ENCODE measurements around the gene ZBTB42. TPM values are rescaled to one million over a fixed set of nuclear protein-coding genes. Genes with fewer than 3 reads are reported as not detected.

The ZBTB42 gene
- total RNA-seq, 1 donor from 2014 or later = 4.9 TPM

DNA sequence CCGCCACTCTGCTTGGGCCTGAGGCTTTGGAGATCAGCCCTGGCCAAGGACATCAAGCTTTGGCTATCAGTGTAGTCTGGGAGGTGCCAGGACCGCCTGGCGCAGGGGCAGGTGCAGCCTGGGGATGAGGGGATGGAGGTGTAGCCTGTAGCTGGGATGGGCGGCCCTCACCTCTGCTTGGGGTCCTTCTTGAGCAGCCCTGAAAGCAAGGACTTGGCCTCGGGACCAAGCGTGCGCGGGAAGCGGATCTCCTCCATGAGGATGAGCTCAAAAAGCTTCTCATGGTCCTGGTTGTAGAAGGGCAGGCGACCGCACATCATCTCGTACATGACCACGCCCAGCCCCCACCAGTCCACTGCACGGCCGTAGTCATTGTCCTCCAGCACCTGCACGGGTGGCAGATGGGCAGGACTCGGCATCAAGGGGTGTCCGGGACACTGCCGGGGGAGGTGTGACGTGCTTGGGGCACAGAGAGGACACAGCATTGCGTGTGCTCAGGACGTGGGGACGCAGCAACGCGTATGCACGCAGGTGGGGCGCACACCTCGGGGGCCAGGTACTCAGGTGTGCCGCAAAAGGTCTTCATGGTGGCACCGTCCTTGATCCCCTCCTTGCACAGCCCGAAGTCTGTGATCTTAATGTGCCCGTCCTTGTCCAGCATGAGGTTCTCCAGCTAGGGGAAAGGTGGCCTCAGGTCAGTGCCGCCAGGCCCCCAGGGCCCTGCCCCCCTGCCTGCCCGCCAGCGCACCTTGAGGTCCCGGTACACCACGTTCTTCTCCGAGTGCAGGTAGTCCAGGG lies 28.0 kb upstream of the ZBTB42 start:
- Mint-ChIP-seq H3K36me3 (ENCODE audit: low read depth) (peaks cover 49% of the 10 kb centered on the region), H3K9me3 (no peaks in the 10 kb centered on the region), H3K4me3 (no peak overlapping the region), H3K27me3 (no peaks in the 10 kb centered on the region), H3K4me1 (peaks cover 3% of the 10 kb centered on the region), H3K27ac (no peak overlapping the region)
- DNase-seq = no peak
- intact Hi-C loops (cut with micrococcal nuclease) = no loop called here

DNA sequence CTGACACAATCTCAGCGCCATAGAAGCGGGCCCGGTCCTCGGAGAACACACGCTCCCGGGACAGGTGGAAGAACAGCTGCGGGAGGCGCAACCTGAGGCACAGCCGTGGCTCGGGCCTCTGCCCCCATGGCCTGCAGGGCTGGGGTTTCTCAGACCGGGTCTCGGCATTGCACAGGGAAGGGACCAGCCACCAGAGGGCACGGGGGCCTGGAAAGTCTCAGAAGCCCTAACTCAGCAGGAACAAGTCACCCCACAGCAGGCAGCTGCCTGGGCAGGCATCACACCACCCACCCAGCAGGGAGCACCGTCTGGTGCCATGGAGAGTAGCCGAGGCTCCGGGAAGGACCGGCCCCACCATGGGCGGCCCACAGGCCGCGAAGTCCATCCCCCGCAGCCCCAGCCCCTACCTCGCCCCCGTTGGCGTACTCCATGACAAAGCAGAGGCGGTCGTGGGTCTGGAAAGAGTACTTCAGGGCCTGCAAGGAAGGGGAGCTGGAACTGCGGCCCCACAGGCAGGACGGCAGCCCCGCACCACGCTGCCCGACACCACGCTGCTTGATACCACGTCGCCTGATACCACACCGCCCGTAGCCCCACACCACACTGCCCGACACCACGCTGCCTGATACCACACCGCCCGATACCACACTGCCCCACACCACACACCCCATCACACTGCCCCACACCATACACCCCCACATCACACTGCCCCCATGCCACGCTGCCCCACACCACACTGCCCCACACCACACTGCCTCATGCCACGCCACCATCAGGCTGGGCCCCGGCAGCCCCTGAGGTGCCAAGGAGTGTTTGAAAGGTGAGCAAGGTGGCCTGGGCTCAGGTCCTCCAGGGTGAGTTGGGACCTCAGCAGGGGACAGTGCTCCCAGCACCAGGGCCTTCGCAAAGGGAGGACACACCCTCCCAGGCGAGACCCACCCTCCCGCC lies 27.1 kb upstream of the ZBTB42 start:
- Mint-ChIP-seq H3K4me3 (no peak overlapping the region), H3K27me3 (no peaks in the 10 kb centered on the region), H3K9me3 (no peaks in the 10 kb centered on the region), H3K36me3 (ENCODE audit: low read depth) (peaks cover 49% of the 10 kb centered on the region), H3K27ac (no peak overlapping the region), H3K4me1 (peaks cover 1% of the 10 kb centered on the region)
- intact Hi-C loops (cut with micrococcal nuclease) = no loop called here
- DNase-seq = no peak

DNA sequence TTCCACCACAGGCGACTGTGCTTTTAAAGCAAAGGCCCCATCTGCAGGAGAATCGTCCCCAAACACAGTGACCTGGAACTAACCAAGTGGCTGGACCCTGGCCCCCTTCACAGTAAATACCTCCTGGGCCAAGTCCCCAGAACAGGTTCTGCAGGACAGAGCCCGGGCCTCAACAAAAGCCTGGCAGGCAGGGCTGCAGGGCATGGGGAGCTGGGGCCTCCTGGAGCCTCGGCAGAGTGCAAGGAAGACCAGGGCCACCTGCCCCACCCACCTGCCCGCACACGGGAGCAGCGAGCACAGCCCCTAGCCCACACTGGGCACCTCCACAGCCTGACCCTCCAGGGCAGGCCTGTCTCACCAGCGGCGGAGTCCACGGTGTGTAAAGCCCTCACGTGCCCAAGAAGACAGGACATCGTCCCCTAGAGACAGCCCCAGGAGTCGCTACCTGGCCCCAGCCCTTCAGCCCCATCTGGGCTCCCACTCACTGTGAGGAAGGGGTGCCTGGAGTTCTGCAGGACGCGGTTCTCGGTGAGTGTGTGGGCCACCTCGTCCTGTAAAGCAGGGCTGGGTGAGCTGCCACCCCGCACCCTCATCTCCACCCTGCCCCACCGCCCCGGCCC lies 26.3 kb upstream of the ZBTB42 start:
- Mint-ChIP-seq H3K4me1 (no peaks in the 10 kb centered on the region), H3K9me3 (no peaks in the 10 kb centered on the region), H3K27me3 (no peaks in the 10 kb centered on the region), H3K36me3 (ENCODE audit: low read depth) (peaks cover 49% of the 10 kb centered on the region), H3K4me3 (no peak overlapping the region), H3K27ac (no peak overlapping the region)
- no peak for DNase-seq
- intact Hi-C loops (cut with micrococcal nuclease) = no loop called here

DNA sequence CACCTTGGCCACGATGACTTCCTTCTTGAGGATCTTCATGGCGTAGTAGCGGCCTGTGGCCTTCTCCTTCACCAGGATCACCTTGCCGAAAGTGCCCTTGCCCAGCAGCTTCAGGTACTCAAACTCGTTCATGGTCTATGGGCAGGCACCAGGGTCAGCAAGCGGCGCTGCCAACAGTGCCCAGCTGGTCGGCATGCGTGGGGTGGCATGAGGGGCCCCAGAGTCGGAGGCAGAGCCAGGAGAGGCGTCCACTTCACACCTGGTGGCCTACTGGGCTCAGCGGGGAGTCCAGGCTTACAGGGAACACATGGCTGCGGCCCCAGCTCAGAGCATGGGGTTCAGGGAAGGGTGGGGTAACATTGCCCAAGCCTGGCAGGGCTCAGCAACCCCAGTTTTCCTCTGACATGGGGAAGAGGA lies 25.8 kb upstream of the ZBTB42 start:
- no peaks in the 10 kb centered on the region for H3K9me3 Mint-ChIP-seq
- no peaks in the 10 kb centered on the region for H3K27me3 Mint-ChIP-seq
- no peaks in the 10 kb centered on the region for H3K4me1 Mint-ChIP-seq
- no peak overlapping the region for H3K27ac Mint-ChIP-seq
- intact Hi-C loops (cut with micrococcal nuclease) = no loop called here
- no peak overlapping the region for H3K4me3 Mint-ChIP-seq
- DNase-seq = no peak
- H3K36me3 Mint-ChIP-seq (ENCODE audit: low read depth) = peaks cover 45% of the 10 kb centered on the region

DNA sequence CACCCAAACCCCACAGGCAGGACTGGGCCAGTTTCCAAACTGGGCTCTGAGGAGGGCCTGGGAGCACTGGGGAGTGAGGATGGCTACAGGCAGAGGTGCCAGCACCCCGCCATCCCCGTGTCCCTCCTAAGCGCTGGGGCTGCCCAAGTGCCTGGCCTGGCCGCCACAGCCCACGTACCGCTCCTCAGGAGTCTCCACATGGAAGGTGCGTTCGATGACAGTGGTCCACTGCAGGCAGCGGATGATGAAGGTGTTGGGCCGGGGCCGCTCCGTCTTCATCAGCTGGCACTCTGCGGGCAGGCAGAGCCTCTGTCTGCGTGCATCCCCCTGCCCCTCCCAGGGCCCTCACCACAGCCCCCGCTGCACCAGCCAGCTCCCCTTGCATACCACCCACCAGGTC lies 24.4 kb upstream of the ZBTB42 start:
- Mint-ChIP-seq H3K27me3 (no peaks in the 10 kb centered on the region), H3K9me3 (no peaks in the 10 kb centered on the region), H3K4me1 (no peaks in the 10 kb centered on the region), H3K4me3 (no peak overlapping the region), H3K27ac (no peak overlapping the region), H3K36me3 (ENCODE audit: low read depth) (peaks cover 32% of the 10 kb centered on the region)
- intact Hi-C loops (cut with micrococcal nuclease) = no loop called here
- DNase-seq = no peak

DNA sequence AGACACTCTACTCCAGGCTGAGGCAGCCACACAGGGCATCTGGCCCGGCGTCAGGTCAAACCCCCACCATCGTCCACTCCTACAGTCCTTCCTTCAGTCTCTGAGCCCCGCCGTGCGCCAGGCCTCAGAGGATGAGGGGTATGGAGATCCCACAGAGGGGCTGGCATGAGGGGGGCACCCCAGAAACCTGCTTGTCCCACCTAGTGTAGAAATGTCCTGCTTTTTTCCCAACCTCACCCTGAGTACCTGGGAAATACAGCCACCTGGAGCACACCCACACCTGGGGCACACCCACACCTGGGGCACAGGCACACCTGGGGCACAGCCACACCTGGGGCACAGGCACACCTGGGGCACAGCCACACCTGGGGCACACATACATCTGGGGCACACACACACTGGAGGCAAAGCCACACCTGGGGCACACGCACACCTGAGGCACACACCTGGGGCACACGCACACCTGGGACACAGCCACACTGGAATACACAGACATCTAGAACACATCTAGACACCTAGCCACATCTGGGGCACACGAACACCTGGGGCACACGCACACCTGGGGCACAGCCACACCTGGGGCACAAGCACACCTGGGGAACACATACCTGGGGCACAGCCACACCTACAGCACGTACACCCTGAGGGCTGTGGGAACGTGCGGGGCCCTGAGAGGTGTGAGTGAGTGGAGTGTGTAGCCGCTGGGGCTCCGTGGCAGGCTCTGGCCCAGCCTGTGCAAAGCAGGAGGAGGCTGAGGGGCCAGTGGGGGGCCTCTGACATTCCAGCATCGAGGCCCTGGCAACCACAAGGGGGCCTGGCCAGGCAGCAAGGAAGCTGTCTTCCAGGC lies 23.7 kb upstream of the ZBTB42 start:
- Mint-ChIP-seq H3K27ac (no peak overlapping the region), H3K4me3 (no peak overlapping the region), H3K27me3 (no peaks in the 10 kb centered on the region), H3K4me1 (no peaks in the 10 kb centered on the region), H3K9me3 (no peaks in the 10 kb centered on the region), H3K36me3 (ENCODE audit: low read depth) (peaks cover 25% of the 10 kb centered on the region)
- intact Hi-C loops (cut with micrococcal nuclease) = no loop called here
- DNase-seq = no peak

DNA sequence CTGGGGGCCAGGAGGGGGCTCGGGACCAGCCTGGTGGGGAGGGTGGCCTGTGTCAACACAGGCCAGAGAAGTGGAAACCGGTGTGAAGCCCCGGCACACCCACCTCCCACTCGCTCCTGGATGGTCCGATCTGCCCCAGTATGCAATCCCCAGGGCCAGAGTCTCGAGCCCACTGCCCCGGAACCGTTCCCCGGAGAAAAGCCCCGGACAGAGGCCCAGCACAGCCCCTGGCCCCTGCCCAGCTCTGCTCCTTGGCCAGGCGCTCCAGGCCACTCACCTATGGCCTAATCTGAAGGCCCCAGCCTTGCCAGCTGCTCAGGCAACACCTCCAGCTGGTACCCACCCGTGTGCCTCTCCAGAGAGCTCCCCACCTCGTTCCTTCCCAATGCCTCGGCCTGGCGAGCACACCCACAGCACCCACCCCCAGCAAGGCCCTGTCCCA lies 23.1 kb upstream of the ZBTB42 start:
- H3K27ac Mint-ChIP-seq = no peak overlapping the region
- DNase-seq = no peak
- peaks cover 20% of the 10 kb centered on the region for H3K36me3 Mint-ChIP-seq (ENCODE audit: low read depth)
- H3K4me3 Mint-ChIP-seq = no peak overlapping the region
- H3K27me3 Mint-ChIP-seq = no peaks in the 10 kb centered on the region
- intact Hi-C loops (cut with micrococcal nuclease) = no loop called here
- no peaks in the 10 kb centered on the region for H3K4me1 Mint-ChIP-seq
- H3K9me3 Mint-ChIP-seq = no peaks in the 10 kb centered on the region

DNA sequence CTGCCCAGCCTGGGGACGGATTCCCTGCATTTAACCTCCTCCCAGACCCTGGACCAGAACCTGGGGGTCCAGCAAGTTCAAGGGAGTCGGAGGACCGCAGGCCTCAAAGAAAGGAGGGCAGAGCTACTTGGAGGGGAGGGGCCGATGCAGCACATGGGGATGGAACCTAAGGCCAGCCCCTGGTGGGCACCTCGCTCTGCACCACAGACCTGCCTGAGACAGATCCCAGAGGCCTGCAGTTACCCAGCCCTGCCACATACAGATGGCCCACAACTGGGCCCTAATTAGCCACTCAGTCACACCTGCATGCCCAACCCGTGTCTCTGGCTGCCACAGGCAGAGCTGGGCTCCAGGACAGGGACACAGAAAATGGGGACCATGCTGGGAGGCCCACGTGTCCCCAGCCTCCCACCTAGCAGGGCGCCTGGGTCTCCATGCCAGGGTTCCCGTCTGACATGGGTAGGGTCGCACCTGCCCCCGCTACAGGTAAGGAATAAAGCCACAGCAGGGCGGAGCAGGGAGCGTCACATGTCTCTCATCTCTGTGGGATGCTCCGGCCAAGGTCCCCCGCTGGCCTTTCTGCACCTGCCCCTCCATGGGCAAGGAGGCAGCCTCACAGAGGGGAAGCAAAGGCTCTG lies 22.1 kb upstream of the ZBTB42 start:
- Mint-ChIP-seq H3K4me3 (no peak overlapping the region), H3K9me3 (no peaks in the 10 kb centered on the region), H3K27ac (no peak overlapping the region), H3K4me1 (no peaks in the 10 kb centered on the region), H3K27me3 (no peaks in the 10 kb centered on the region), H3K36me3 (ENCODE audit: low read depth) (peaks cover 16% of the 10 kb centered on the region)
- intact Hi-C loops (cut with micrococcal nuclease) = no loop called here
- DNase-seq = no peak

DNA sequence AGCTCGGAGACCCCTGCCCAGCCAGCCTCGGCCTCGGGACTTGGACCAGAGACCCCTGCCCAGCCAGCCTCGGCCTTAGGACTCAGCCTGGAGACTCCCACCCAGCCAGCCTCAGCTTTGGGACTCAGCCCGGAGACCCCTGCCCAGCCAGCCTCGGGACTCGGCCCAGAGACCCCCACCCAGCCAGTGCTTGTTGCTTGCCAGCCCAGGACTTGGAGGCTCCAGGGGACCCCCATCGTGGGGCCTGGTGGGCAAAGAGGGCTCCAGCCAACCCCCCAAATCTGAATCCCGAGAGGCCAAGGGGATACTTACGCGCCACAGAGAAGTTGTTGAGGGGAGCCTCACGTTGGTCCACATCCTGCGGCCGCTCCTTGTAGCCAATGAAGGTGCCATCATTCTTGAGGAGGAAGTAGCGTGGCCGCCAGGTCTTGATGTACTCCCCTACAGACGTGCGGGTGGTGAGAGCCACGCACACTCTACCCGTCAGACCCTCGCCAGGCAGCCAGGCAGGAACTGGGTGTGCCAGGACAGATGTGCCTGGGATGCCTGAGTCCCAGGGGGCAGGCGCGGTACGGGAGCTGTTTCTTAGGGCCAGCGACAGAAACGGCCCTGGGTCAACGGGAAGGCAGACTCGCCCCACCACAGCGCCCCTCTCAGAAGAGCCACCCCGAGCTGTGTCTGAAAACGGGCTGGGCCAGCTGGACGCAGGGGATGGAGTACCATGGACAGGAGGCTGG lies 21.0 kb upstream of the ZBTB42 start:
- Mint-ChIP-seq H3K9me3 (no peaks in the 10 kb centered on the region), H3K36me3 (ENCODE audit: low read depth) (peaks cover 13% of the 10 kb centered on the region), H3K27me3 (no peaks in the 10 kb centered on the region), H3K4me3 (no peak overlapping the region), H3K4me1 (no peaks in the 10 kb centered on the region), H3K27ac (no peak overlapping the region)
- no peak for DNase-seq
- intact Hi-C loops (cut with micrococcal nuclease) = no loop called here

DNA sequence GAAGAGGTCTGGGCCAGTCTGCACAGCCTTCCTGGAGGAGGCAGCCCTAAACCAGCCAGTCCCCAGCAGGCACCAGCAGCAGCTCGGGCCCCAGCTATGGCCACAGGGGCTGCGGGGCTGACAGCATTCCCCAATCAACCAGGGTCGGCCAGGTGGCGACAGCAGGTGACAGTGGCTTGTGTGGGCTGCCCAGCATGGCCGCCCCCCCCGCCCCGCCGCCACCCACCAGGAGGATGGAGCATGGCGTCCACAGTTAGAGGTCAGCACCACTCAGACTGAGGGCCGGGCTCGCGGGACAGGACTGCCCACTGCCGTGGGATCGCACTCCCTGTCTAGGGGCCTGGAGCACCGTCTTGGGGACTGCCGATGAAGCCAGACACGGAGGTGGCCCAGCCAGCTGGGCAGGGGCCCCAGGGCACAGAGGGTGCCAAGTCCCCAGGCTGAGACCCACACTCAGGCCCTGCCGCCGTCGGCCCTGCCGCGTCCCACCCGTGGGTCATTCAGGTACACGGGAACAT lies 20.3 kb upstream of the ZBTB42 start:
- H3K4me3 Mint-ChIP-seq = no peak overlapping the region
- H3K4me1 Mint-ChIP-seq = no peaks in the 10 kb centered on the region
- no peak overlapping the region for H3K27ac Mint-ChIP-seq
- no peak for DNase-seq
- peaks cover 12% of the 10 kb centered on the region for H3K36me3 Mint-ChIP-seq (ENCODE audit: low read depth)
- H3K27me3 Mint-ChIP-seq = no peaks in the 10 kb centered on the region
- intact Hi-C loops (cut with micrococcal nuclease) = no loop called here
- H3K9me3 Mint-ChIP-seq = no peaks in the 10 kb centered on the region

DNA sequence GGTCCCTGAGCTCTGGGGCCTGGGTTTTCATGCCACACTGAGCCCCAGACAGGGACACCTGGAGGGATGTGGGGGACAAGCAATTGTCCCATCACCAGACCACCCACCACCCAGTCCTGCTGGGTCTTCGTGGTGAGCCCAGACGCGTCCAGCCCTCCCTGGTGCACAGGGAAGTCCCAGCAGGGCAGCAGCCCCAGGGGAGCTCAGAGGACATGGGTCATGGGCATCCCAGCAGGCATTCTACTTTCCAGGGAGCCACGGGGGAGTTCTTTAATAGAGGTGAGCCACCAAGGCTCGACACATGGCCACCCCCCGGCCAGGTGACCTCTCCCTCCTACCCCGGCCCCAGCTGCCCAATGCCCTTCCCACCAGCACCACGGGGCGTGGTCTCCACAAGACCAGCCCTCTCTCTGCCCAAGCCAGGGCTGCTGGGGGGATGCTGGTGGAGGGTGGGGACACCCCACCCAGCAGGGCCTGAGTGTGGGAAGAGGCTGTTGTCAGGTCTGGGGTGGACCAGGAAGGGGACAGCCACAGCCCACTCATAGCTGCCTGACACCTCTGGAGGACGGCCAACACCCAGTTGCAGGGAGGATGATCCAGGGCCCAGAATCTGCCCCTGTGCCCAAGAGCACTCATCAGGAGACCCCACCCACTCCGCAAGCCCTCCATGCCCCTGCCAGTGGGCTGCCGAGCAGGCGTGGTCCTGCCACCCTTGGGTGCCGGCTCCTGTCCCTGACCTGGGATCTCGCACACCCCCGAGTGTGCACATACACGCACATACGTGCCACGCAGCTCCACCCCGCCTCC lies 19.4 kb upstream of the ZBTB42 start:
- DNase-seq = no peak
- Mint-ChIP-seq H3K27ac (no peak overlapping the region), H3K9me3 (no peaks in the 10 kb centered on the region), H3K27me3 (no peaks in the 10 kb centered on the region), H3K4me3 (no peak overlapping the region), H3K36me3 (ENCODE audit: low read depth) (peaks cover 4% of the 10 kb centered on the region), H3K4me1 (no peaks in the 10 kb centered on the region)
- intact Hi-C loops (cut with micrococcal nuclease) = no loop called here

Measured in activated CD4-positive, alpha-beta T cell treated with anti-CD3 and anti-CD28 coated beads, Interleukin-2, amount 10 ng/mL, durations not matched to agents 24 days and 14 days (primary cell).